ENCODE results near the gene FAM107B.
"Not testable (repeated sequence)": the region's sequence is repeated elsewhere in the genome, so short reads cannot be mapped to it uniquely, and the experiment has no call there.

The FAM107B gene

DNA sequence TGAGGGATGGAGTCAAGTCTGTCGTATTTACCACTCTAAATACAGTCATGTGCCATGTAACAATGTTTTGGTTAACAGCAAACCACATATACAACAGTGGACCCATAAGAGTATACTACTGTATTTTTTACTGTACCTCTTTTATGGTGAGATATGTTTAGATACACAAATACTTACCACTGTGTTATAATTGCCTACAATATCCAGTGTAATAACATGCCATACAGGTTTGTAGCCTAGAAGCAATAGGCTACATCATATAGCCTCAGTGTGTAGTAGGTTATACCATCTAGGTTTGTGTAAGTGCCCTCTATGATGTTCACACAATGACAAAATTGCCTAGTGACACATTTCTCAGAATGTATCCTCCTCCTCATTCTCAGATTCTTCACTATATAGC, 110.4 kb downstream of the FAM107B start:
- no peak for DNase-seq (ENCODE audit: low read depth)

DNA sequence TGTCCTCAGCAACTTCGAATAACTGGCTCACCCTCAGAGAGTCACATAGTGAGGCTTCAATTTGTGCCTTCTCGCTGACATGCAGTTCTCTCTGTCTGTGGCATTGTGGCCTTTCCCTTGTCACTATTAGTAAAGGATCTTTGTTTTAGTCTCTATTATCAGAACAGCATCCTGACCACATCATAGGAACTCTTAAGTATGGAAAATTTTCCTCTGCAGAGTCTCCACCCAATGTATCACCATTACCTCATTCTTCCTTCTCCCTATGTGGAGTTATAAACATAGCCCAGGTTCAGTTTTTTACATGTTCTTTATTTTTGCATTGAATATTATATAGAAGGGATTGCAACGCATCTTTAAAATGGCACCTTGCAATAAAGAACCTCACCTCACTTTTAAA, 112.9 kb downstream of the FAM107B start:
- no peak for DNase-seq (ENCODE audit: low read depth)

DNA sequence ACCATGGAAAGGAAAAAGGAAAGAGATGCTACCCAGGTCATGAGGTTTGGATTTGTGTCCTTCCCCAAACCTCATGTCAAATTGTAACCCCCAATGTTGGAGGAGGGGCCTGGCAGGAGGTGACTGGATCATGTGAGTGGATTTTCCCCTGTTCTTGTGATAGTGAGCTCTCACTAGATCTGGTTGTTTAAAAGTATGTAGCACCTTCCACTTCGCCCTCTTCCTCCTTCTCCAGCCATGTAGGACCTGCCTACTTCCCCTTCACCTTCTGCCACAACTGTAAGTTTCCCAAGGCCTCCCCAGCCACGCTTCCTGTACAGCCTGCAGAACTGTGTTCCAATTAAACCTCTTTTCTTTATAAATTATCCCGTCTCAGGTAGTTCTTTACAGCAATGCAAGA, 113.9 kb downstream of the FAM107B start:
- DNase-seq (ENCODE audit: low read depth): no peak

DNA sequence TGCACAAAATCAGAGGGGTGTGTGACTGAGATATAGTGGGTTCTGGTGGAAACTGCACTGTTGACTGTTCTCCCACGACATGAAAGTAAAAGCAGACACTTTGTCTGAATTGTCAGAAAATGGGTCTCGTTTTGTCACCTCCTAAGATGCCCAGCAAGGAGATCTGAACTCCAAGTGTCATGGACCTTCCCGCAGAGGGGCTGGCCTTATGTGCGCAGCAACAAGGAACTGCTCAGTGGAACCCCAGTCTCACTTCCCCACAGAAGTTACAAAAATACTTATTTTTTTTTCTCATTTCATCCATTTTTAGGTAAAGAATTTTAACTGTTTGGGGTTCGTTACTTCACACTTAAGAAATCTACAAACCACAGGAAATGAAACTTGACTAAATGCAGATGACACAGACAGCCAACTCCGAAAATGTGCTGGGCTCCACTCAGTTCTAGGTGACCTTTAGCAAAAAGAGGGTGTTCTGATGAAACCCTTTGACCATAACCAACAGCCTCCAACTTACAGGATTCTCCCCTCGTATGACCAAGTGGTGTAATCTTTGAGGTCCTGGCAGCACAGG, 115.0 kb downstream of the FAM107B start:
- no peak for DNase-seq (ENCODE audit: low read depth)

DNA sequence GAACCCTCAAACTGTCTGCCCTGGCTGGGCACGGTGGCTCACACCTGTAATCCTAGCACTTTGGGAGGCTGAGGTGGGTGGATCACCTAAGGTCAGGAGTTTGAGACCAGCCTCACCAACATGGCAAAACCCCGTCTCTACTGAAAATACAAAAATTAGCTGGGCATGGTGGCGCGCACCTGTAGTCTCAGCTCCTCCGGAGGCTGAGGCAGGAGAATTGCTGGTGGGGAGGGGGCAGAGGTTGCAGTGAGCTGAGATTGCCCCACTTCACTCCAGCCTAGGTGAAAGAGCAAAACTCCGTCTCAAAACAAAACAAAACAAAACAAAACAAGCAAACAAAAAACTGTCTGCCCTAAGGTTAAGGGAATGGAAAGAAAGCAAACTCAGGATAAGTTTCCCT, 115.6 kb downstream of the FAM107B start:
- DNase-seq (ENCODE audit: low read depth): not testable (repeated sequence)

DNA sequence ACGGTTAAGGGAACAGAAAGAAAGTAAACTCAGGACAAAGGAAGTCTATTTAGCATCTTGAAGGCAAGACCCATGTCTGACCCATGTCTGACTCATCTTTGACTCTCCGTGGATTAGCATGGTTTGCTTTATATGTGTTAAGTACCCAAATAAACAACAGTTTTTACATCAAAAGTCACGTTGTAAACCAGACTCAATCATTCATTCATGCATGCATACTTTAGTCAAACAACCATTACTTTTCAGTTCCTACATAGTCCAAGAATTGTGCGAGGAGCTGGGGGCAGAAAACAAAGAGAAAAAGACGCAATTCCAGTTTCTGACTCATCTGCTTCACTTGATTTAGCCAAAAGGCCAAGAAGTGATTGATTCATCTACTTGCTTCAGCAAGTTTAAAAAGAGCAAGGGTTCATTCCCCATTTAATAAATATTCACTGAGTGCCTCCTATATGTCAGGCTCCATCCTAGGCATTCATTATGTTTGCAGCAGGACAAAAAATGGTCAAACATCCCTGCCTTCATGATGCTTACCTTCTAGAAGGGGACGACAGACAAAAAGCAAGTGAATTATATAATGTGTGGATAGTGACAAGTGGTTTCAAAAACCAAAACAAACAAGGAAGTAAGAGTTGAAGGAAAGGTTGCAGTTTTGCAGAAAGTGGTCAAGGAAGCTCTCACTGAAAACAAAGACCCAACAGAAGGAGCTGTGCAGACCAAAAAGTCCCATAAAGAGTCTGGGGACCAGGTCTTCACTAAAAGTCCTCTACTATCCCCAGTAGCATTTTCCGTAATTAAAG, 116.2 kb downstream of the FAM107B start:
- no peak for DNase-seq (ENCODE audit: low read depth)

DNA sequence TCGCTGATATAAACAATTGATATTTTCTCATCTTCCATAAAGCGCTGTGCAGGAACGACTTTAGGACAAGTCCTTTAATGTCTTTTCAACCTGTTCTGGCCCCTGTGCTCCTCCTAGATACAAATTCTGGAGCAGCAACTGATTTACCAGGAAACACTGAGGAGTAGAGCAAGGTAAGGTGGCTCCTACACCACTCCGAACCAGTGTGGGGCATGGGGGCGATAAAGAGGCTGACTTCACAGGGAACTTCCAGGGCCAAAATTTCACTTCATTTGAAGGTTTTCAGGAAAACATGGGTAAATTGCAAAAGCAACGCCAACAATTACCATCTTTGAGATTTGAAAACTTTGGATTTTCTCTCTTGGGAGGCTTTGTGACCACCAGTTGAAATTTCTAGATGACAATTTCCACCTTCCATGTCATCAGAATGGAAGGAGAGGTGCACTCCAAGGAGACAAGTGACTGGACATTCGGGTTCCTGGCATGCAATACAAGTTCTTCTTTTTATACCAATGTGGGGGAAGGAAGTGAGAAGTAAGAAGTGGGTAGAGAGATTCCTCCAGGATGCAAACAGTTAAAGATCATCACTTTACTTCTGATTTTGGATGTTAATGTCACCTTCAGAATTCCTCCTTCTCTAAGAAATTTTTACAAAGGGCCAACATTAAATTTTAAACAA, 118.5 kb downstream of the FAM107B start:
- no peak for DNase-seq (ENCODE audit: low read depth)

DNA sequence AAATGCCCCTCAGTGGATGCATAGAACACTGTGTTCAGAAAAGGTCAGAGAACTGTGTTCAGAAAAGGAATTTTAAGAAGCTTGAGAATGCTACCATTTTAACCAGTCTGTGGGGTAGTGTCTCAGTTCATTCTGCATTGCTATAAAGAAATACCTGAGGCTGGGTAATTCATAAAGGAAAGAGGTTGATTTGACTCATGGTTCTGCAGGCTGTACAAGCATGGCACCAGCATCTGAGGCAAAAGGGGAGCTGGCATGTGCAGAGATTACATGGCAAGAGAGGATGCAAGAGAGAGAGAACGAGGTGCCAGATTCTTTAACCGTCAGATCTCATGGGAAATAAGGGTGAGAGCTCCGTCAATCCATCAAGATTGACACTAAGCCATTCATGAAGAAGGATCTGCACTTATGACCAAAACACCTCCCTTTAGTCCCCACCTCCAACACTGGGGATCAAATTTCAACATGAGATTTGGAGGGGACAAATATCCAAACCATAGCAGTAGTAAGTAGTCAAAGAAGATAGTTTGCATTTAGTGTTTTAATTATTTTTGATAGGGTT, 119.8 kb downstream of the FAM107B start:
- no peak for DNase-seq (ENCODE audit: low read depth)

DNA sequence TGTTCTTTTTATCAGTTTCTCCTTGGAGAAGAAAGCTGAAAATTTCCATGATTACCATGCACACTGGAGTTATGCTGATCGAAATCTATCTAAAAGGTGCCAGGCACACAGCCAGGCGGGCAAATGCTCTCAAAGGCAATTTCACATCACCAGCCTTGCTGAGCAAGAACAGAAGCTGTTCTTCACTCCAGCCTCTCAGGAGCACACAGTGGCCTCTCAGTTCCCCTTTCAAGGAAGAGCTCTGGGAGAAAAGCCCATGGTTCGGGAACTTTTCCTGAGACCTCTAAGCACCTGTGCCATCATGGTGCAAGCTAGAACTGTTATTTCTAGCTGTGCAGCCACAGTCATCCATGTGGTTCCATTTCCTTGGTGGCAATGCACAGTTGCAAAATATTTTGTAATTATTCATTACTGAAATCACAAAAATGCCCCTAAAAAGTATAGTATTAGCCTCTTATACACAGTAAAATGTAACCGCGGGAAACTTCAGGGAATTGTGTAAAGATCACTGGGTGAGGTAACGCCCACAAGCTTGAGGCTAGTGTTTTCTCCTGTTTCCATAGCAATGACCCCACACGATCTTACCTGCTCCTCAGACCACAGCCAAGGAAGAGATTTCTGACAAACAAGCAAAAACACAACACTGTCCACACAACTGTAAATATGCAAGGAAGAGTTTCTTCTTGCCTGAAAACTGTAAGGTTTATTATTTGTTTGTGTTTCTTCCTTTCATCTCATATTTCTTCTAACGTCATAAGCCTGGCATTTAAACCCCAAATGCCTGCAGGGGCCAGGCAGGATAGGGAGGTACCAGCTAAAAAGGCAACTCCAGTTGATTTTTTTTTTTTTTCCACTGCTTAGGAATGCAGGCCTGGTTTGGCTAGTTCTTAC, 121.2 kb downstream of the FAM107B start:
- no peak for DNase-seq (ENCODE audit: low read depth)

DNA sequence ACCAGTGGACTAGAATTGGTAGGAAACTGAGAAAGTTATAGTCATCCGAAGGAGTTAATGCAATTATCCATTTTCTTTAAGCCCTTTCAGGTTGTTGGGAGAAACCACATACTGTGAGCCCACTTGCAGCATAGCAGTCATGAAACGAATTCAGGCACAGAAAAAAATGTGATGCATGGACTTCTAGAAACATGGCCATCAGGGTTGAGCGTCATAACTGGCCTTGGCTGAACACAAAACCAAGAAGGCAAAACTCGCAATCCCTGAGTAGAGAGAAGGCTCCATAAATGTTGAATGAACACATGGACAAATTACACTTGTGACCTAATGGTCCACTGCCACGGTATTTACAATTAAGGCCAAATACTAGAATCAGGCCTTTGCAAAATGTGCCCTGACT, 121.9 kb downstream of the FAM107B start:
- no peak for DNase-seq (ENCODE audit: low read depth)

DNA sequence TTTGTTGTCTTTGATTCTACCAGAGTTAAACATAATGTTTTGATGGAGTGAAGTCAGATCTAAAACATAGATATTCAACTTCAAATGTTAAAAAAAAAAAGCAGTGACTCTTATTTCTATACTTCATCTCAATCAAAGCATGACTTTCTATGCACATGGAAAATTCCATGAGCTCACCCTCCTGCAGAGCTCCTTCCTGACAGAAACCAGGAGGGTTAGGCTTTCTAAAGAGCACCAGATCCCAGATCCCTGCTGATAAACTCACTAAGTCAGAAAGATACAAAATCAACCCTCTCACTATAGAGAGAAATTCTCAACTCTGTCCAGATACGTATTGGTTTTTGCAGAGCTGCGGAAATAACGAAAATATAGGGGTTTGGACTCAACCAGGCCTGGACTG, 122.6 kb downstream of the FAM107B start:
- DNase-seq (ENCODE audit: low read depth): no peak

DNA sequence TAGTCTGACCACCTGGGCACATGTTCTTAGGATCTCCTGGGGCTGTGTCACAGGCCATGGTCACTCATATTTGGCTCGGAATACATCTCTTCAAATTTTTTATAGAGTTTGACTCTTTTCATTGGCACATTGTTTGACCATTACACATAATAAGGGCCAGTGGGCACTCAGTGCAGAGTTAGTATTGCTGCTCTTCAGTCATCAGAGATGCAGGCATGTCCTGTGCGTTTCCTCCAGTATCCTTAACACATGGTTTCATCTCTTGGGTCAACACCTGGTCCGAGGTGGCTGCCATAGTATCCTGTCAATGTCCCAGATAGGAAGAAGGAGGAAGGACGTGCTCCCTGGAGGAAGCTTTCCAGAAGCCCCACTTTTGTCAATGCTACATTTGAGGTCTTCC, 125.0 kb downstream of the FAM107B start:
- DNase-seq (ENCODE audit: low read depth): no peak

DNA sequence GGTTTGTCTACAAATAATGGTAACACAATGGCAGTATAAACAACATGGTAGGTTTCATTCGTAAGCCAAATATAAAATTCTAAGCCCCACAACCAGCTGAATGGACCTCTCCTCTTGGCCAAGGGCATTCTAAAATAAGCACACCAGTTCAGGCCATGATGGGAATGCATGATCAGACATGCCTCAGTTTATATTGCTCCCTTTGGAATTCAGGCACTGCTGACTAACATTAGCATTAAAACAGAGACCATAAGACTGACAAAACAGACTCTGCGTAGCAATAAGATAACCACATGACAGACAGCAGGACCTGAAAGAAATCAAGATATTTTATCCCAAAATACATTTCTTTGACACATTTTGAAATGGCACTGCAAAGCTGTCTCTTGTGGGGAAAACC, 125.8 kb downstream of the FAM107B start:
- no peak for DNase-seq (ENCODE audit: low read depth)

DNA sequence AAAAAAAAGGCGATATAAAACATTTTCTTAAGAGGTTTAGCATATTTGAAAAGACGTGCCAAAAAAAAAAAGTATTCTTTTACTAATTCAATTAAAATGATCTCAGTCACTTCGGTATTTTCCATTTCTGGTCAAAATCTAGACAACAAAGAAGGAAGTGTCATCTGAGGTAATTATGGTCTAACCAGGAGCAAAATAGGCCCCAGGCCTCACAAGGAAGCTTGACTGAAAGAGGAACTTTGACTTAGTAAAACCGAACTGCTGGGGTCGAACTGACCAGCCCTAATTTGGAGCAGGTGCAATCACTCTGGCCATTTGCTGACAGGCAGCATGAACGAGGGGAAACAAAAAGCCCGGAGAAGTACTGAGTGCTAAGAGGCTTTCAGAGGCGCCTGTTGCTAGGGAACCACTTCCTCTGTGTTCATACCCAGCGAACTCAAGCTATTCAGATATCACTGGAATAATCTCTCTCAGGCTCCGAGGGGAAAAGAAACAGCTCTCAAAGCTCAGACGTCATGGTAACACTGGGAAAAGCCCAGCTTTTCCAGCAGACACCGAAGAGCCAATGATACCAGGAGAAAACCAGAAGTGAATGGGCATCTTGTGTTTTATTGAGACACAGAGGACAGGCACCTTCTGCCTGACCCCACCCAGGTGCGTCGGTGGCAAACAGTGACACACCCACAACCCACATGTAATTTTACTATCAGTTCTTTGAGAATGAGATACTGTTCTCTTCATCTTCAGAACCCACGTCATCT, 126.5 kb downstream of the FAM107B start:
- DNase-seq (ENCODE audit: low read depth): peak; percentile 45

DNA sequence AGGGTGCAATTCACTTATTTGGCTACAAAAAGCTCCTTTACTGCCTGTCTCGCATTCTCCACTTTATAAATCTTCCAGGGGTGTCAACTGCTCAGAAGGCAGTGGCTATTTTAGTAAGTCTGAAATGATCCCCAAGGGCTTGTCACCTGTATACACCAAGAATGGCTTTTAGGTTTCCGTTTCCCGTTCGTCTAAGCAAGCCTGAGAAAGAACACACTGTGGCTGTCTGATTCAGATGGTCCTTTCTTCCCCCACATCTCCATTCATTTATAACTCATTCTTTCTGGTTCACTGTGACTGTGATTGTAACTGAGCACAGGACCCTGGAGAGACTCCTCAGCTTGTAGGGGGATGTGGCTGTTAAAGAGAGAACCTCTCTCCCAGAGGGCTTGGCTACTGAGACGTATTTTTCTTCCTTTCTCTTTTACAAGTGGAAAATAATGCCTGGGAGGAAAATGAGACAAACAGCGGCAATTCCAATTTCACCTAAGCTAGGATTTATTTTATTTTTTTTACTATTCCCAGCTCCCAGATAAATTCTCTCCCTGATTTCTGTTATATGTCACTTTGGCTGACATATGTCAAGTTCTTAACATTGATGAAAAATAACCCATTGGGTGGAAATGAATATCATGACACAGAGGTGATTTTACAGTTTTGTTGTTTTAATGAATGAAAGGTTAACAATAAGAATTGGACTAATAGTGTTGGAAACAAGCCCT, 129.3 kb downstream of the FAM107B start:
- no peak for DNase-seq (ENCODE audit: low read depth)

DNA sequence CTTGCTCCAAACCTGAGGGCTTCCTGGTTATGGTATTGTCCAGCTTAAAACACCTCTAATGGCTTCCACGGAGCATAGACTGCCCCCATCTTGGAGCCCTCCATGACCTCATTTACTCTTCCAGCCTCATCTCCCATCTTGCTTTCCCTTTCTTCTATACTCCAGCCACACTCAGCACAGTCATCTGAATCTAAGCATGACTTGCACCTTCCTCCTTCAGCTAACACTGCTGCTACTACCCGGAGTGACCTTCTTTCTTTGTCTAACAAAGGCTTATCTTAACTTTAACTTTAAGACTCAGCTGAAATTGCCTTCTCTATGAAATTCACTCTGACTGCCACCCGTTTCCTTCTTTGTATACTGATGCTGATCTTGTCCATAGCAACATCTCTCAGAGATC, 135.1 kb downstream of the FAM107B start:
- DNase-seq (ENCODE audit: low read depth): no peak

DNA sequence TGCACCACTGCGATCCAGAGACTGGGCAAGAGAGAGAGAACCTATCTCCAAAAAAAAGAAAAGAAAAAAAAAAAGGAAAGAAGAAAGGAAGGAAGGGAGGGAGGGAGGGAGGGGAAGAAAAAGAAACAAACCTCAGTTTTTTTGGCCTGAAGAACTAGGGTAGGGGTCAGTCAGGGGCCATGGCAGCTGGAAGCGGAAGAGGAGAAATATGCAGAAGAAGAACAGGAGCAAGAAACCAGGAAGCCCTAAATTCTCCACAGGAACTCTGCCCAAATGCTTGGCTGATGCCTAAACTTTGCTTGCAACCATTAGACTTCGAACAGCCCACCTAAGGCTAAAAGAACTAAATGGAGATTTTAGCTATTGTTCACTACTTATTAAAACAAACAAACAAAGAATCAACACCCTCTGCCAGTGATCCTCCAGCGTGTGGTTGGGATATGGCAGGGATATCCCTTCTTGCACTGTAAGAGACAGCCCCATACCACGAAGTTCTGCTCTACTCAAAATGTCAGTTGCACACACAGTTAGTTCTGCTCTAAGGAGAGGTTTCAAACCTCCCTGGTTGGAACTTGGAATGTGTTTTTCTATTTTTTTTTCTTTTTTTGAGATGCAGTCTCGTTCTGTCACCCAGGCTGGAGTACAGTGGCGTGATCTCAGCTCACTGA, 139.5 kb downstream of the FAM107B start:
- DNase-seq (ENCODE audit: low read depth): no peak

DNA sequence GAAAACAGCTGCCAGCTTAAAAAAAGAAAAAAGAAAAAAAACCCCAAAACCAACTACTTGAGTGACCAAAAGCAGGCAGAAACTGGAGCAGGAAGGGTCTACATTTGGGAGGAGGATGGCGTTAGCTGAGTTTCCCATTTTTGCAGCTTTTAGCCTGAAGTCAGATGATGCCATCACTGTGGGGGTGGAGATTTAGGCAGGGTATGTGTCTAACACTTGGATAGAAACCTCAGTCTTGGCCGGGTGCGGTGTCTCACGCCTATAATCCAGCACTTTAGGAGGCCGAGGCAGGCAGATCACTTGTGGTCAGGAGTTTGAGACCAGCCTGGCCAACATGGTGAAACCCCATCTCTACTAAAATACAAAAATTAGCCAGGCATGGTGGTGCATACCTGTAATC, 140.1 kb downstream of the FAM107B start:
- not testable (repeated sequence) for DNase-seq (ENCODE audit: low read depth)

DNA sequence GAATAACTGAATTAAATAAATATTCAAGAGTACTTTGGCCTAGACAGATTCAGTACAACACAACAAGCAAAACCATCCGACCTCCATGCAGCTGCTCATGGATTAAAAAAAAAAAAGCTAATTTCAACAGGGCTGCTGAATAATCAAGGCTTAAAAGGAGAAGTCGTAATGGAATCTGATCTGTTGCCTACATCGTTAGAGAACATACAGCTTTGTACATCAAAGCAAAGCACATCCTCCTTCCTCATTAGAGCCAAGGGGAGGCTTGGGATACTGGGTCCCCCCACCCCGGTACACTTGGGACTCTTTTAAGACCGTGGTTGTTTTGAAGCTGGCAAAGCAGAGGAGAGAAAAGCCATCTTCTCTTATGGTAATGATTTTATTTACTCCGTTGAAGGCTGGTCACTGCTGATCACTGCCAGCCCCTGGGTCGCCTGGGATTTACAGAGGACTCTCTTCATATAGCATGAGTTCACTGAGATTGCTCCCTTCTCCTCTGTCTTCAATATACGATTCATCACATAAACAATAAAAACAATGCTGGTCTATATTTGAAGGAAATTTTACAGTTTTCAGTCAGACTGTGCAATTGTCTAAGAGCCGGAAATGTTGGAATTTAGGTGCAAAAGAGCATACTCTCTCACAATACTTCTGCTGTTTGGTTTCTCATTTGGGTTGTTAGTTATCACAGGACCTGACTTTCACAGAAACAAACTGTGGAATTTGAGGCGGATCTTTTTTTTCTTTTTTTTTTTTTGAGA, 148.8 kb downstream of the FAM107B start:
- no peak for DNase-seq (ENCODE audit: low read depth)
